CD4-positive, alpha-beta T cell treated with Interleukin-15 for 4 hours (primary cell): ENCODE data around the gene GLRX.
A peak's percentile ranks its signal among the peaks of the same experiment; 100 is the strongest.
"Not testable (repeated sequence)": the region's sequence is repeated elsewhere in the genome, so short reads cannot be mapped to it uniquely, and the experiment has no call there.

Source experiments
- DNase-seq: peaks from one replicate; pipeline ENCODE4 v3.0.0-alpha.2; 2020; ENCODE audit warnings: low spot score

Gene GLRX

DNA sequence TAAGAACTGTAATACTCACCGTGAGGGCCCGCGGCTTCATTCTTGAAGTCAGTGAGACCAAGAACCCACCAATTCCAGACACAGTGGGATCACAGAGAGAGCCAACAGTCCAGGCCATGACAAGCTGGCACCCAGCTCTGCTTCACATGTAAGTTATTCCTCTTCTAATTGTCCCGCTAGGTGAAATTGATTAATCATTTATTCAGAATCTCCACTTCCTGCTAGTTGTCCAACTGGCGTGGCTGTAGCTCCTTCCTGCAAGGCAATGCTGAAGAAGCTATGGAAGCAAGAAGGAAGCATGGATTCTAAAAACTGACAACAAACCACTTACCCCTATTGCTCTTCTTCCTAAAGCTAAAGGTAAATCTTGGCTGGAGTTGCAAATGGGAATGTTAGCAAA is 30.0 kb upstream of the GLRX start:
- no peak for DNase-seq

DNA sequence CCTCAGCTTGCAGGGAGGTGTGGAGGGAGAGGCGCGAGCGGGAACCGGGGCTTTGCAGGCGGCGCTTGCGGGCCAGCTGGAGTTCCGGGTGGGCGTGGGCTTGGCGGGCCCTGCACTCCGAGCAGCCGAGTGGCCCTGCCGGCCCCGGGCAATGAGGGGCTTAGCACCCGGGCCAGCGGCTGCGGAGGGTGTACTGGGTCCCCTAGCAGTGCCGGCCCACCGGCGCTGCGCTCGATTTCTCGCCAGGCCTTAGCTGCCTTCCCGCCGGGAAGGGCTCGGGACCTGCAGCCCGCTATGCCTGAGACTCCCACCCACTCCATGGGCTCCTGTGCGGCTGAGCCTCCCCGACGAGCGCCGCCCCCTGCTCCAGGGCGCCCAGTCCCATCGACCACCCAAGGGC is 28.6 kb upstream of the GLRX start:
- DNase-seq = not testable (repeated sequence)

DNA sequence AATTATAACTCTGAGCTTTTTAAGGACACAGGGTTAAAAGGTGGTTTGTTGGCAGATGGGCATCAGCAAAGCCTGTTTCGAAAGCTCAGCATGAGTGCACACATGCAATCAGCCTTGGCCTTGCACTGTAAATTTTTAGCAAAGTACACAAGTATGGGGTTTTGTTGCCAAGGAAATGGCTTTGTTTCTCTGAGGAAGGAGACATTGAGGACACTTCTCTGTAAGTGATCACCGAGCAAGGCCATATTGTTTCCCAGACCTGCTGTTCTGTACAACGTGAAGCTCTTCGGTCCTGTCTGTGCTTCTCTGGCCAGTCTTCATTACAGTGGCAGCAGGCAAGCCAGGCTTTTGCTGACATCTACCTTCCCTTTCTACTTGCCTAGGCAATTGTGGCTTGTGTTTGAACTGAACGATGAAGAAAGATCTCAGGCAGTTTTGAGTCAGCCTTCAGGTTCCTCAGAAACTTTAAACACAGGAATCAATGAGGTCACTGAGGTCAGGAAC is 27.9 kb upstream of the GLRX start:
- no peak for DNase-seq

DNA sequence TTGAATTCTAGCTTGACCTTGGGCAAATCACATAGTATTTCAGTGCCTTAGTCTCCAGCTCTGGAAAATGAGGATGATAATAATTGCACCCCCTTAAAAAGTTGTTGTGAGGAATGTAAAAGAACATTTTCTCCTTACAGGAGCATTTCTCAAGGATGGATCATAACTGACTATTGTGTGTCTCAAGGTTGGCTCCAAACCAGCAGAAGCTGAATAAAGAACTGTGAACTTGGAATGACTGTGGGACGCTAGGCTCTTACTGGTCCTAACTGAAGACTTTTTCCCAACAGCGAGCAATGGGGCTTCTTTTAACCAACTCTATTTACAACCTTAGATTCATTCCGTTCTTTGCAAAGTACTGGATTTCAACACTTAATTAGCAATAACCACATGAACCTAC is 26.2 kb upstream of the GLRX start:
- DNase-seq = no peak

DNA sequence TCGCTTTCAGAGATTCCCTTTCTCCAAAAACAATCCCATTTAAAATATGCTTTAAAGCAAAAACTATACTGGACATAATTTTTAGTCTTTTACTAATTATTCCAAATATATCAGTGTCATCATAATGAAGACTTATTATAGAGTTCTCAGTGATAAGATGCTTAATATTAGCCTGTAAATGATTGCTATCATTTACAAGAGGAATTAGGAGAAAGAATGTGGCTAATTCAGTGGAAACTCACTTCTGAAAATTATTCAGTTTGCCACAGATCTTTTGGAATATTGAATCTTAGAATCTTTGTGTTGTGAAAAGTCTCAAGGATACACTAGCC is 24.7 kb upstream of the GLRX start:
- no peak for DNase-seq

DNA sequence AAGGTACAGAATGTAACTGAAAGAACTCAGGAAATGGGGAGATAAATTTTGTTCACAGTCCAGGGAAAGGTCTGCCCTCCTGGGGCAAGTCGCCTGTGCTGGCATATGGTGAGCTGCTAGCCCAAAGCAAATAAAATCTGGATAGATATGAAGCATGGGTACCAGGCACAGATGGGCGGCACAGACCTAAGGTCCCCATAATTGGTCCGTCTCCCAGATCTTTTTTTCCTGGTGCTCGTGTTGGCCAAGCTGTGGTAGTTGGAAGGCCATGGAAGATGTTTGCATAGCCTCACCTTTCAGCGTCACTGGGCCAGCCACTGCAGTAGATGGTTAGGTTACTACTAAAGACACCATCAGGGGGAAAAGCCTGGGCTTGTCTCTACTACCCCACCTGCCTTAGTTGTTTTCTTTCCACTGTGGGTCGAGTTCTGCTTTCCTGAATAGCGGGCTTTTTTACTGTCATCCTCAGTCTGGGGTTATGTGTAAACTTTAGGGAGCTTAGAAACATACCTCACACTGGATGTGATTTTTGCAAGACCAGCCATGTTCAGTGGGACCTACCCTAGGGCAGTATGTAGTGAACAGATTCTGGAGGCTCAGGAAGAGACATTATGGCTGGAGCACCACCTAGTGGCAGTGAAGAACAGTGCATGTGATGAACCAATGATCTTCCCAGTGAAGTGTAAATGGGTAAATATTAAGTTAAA is 24.2 kb upstream of the GLRX start:
- DNase-seq = peak; percentile 79

DNA sequence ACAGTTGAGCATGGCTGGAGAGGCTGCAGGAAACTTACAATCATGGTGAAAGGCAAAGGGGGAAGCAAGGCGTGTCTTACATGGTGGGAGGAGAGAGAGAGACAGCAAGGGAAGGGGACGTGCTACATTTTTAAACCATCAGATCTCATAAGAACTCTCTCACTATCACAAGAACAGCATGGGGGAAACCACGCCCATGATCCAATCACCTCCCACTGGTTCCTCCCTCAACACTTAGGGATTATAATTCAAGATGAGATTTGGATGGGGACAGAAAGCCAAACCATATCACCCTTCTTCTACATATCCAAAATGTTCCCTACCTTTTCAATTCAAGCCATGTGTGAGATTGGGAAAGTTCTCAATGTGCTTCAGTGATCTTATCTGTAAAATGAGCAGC is 22.9 kb upstream of the GLRX start:
- no peak for DNase-seq

DNA sequence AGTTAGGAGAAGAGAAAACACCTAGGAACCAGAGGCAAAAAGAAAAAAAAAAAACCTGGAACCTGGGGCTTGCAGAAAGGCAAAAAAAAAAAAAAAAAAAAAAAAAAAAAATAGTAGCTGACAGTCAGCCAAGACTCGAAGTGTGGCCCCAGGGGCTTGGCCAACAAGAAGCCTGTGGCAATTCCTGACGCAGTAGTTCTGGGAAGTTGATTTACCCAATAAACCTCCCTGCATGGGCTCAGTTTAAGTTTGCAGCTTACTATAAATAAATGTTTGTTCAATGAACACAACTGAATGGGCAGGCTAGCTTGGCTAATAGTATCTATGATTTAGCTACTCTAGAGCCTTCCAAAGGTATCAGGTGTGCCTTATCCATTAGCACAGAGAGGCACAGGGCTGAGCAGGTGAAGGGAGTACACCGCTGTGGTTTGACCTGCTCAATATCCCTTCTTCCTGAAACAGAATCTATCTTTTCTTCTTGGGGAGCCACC is 21.3 kb upstream of the GLRX start:
- DNase-seq = no peak

DNA sequence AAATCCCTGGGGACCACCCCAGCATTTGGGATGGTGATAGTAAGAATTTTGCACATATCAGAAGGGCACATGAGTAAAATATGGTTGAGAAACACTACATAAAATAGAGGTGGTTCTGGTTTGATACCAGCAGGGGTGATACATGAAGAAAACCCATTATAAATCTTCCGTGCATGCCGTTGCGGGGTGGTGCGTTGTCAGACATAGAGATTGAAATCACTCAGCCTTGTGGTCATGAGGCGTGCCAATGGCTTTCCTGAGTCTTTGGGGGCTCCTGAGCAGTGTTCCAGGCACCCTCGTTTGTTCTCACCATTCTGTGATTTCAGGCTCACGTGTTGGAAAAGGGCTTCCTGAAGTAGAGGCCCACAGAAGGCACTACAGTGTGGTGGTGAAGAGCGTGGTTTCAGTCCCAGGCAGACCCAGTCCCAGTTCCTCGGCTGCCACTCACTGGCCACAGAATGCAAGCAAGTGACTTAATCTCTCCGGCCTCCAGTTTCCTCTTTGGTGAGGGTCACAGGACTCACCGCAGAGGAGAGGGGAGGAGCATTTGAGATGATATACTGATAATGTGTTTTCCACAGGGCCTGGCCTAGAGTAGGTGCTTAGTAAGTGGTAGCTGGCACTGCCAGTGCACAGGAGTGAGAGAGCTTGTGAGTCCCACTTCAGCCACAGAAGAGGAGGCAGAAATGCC is 20.5 kb upstream of the GLRX start:
- DNase-seq = peak; percentile 70

DNA sequence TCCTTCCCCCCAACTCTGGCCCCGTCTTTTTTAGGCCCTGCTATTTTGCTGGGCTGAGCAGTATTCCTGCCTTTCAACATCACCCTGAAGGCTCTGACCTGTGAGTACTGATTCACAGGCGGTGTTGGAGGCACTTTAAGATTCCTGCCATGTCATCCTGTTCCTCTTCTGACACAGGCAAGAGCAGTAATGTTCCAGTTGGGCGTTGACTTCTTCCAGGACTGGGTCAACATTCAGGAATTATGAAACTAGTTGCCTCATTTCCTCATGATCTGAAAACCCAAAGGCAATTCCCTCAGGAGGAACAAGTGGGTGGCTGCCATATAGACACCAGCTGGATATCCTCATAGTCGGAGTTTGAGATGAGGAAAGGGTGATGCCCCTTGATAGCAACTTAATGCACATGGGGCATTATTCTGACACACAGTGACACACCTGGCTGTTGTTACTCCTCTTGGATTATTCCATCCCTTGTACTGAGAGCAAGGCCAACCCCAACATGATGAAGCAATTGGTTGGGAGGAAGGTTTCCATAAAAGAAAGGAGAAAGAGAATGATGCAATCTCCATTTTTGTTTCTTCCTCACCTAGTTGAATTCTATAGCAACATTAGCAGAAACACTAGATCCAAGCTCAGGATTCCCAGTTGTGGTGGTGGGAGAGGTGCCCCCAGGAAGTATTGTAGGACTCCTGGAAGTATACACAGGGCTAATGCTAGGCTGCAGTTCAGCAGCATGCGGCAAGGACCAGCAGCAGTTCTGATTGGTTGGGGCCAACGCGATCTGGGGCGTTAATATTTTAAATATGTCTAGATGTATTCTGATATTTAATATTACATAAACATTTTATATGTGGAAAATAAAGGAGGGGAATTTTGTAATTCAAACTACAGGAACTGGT is 19.6 kb upstream of the GLRX start:
- no peak for DNase-seq

DNA sequence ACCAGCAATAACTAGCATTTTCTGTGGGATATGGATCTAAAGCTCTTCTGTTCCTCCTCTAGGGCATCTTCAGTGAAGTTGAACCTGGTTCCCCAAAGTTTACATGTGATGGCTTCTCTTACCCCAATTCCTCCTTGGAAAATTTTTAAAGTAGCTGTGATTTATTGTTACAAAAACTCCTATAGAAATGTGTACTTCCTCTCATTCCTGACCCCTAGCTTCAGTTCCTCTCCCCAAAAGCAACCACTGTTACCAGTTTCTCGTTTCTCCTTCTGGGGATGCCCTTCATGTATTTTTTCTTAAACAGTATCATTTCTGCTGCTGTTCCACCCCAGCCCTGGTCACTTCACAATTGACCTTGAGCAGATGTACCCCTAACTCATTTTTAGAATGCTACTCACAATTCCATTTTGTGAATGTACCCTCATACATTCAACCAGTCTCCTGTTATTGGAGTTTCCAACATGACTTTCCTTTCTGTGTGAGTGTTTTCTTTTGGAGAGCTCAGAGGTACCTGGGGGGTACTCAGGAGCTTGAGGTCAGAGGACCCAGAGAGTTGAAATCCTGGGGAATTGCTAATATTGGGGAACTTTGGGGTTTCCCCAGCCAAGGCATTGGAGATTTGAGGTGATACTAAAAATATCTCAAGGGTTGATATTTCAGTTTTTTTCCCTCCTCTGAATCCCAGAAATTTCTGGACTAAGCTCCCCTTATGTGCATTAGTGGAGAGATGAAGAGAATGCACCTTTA is 18.6 kb upstream of the GLRX start:
- no peak for DNase-seq

DNA sequence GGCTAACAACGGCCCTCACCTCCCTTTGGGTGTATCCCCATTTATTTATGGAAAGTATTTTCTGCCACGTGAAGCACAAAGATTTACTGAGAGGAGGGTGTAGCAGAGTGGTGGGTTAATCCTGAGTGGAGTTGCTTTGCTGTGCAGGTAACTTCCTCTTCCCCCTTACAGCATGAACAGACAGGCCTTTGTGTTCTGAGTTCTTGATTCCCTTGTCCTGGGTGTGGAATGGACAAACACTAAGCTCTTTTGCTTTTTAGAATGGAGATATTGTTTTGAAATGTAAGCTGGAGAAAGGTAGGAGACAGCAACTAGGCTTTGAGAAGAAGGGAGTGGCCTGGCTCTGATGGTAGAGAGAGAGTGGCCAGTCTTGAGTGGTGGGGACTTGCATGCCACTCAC is 17.1 kb upstream of the GLRX start:
- no peak for DNase-seq

DNA sequence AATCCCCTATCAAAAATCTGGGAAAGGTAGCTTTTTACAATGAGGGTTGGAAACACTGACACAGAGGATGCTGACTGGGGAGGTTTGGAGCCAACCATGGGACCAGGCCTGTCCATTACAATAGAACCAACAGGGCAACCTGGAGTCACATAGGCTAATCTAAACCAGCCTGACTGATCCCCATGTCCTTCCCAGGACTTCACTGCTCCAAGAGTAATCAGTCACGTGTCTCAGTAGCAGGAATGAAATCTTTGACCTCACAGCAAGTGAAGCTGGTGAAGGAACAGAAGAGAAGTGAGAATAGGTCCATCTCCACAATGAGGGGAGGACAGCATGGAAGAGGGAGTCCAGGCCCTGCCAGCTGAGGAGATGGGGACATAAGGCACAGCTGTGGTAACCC is 16.0 kb upstream of the GLRX start:
- no peak for DNase-seq

DNA sequence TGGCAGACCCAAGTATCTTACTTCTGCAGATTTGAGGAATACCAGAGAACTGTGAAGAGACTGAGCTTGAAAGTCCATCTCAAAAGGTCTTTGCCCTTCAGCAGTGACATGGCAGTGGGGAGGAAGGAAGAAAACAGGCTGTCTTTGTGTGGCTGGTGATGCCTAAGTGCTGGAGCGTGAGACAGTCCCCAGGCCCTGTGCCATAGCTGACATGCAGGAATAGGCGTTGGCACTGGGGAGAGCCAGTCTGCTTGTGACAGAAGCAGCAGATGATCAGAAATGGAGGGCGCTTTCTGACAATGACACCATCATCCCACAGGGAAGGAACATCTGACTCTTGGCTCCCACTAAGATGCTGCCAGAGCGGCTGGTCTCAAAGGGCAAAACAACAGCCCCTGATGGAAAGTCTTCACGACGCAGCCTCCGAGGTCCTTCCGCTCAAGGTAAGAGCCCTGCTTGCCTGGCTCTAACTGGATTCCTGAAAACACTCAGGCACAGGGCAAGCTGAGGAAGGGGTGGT is 15.5 kb upstream of the GLRX start:
- no peak for DNase-seq

DNA sequence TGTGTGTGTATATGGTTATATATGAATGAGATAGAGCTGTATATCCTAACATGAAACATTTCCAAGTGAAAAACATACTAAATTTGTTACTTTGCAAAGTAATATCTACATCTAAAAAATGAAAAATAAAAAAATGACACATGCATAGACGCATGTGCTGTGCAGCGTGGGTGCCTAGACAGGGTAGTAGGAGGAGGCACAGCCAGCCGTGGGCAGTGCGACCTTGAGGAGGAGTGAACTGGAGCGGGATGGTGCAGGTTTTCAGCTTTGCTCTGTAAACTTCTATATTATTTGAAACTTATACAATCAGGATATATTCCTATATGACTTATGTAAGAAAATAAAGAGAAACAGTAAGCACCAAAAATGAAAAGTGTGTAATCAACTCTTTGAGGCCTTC is 15.0 kb upstream of the GLRX start:
- DNase-seq = no peak

DNA sequence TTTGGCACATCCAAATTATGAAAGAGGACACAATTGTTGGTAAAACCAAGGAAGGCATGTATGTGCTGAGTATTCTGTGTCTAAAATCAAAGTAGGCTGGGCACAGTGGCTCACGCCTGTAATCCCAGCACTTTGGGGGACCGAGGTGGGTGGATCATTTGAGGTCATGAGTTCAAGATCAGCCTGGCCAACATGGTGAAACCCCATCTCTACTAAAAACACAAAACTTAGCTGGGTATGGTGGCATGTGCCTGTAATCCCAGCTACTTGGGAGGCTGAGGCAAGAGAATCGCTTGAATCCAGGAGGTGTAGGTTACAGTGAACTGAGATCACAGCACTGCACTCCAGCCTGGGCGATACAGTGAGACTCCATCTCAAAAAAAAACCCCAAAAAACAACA is 14.4 kb upstream of the GLRX start:
- not testable (repeated sequence) for DNase-seq

DNA sequence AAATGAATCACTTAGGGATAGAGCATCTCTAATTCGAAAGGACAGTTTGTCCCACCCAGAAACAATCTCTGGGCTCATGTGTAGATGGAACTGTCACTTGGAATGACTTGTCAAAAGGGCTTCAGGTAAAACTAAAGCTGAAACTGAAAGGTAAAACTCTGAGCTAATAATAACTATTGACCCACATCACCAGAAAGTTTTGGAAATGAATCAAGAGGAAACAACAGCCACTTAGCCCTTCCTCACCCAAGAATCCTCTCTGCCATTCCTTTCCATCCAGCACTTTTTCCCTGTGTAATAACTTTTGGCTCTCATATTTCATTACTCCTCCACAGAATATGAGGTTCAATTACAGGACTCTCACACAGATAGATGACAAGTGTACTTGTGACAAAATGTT is 14.0 kb upstream of the GLRX start:
- DNase-seq = no peak

DNA sequence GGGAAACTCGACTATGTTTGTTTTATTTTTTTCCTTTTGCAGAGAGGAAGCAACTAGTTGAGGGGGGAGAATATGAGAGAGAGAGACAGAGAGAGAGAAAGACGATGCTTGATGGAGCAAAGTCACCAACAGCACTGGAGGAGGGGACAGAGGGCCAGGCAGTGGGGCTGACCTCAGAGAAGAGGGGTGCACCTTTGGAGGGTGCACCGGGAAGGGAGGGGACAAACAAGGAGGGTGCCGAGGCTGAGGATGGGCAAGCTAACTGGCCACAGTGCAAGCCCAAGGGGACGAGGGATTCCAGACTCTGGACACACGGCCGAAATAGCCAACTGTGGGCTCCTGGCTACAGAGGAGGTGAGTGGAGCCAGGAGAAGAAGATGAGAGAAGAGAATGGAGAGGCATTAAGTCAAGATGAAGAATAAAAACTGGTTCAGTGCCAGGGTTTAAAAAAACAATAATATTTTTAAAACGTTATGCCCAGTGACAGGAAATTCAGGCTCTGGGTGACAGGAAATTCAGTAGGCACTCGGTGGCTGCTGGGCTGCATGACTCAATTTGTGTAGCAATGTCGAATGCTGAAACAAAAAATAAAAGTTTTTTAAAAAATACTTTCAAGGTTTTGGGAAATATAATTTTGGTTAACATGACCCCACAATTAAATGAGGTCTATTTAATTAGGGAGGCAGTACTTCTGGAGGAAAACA is 13.3 kb upstream of the GLRX start:
- DNase-seq = peak; percentile 61

DNA sequence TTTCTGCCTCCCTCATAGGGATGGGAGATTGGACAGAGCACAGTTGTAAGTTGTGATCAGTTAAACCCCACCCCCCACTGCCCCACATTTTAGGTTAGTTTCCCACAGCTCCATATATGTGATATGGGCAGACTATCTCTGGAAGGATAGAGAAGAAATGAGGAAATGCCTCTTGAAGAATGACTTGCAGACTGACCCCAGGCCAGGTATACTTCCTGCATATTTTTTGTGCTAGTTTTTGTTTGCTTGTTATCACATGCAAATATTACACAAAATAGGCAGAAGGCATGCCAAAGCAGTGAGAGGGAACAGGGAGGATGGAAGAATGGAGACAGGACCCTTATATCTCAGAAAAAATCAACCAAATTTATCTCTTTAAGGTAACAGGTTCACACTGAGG is 10.1 kb upstream of the GLRX start:
- DNase-seq = no peak

DNA sequence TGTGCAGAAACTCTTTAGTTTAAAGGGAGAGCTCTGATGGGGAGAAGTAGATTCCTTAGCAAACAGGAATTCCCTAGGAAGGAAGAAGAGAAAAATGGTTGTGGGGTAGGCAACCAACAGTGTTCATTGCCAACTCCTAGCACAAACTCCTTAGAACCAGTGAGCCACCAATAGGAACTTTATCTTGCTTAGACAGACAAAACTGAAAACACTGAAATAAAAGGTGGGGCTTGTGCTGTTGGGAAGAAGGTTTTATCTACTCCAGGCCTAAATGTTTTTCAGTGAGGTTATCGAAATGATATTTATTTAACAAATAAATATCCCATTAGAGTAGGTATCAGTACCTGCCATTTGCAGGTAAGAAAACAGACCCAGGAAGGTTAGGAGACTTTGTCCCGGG is 7.7 kb upstream of the GLRX start:
- no peak for DNase-seq

DNA sequence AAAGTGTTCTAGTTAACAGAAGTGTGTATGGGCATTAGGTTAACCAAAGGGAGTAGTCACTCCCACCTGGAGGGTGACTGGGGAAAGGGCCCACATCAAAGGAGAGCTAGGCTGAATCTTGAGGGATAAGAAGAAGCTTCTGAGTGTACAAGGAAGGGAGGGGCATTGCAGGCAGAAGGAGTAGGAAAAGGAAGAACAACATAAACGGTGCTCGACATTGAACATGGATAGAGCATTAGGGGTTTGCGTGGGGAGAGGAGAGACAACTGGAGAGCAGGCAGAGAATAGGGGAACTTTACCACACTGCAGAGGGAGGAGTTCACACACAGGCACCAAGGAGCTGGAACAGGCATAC is 5.3 kb upstream of the GLRX start:
- no peak for DNase-seq
